ENCODE measurements around the gene KRT84.

GRCh38 chr12:52426034-52426433 is 40.6 kb upstream of the KRT84 start:
- TF ChIP-seq, protein P1, sequence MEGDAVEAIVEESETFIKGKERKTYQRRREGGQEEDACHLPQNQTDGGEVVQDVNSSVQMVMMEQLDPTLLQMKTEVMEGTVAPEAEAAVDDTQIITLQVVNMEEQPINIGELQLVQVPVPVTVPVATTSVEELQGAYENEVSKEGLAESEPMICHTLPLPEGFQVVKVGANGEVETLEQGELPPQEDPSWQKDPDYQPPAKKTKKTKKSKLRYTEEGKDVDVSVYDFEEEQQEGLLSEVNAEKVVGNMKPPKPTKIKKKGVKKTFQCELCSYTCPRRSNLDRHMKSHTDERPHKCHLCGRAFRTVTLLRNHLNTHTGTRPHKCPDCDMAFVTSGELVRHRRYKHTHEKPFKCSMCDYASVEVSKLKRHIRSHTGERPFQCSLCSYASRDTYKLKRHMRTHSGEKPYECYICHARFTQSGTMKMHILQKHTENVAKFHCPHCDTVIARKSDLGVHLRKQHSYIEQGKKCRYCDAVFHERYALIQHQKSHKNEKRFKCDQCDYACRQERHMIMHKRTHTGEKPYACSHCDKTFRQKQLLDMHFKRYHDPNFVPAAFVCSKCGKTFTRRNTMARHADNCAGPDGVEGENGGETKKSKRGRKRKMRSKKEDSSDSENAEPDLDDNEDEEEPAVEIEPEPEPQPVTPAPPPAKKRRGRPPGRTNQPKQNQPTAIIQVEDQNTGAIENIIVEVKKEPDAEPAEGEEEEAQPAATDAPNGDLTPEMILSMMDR (IDR thresholded peaks at IDR 0.05), result no peak
- no peak for TF ChIP-seq POLR2A (IDR thresholded peaks at IDR 0.05)
